GM19351 (cell line): ENCODE results near the gene CCDC57.

Experiments
- ATAC-seq: cut with Tn5 transposase; IDR thresholded peaks from one replicate; pipeline ENCODE4 v1.9.1; 2021; ENCODE audit warnings: mild to moderate bottlenecking, moderate library complexity; ENCODE audit not compliant: unreplicated experiment

The CCDC57 gene

DNA sequence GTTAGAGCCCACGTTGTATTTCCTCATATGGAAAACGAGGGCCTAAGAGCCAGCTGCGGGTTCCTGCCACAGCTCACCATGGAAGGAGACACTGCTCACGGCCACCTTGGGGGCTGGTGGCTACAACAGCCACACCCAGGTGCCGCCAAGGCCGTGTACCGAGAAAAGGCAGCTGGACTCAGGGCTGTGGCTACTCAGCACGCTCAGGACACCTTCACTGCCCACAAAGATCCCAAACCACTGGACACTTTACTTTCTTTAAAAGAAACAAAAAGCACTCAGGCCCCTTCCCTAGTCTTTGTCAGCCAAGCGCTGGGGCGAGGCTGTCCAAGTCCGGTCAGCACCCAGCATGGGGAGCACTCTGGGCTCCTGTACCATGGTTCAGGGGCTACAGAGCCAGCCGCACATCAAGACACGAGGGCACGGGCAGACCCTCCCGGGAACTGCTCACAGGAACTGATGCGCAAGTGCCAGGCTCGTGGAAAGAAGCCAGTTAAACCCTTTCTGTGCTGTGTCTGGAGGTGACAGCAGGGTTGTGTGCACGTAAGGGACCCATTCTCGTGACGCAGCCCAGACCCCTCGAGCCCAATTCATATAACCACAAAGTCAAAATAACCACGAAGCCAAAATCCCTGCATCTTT, 34.7 kb upstream of the CCDC57 start:
- no peak for ATAC-seq

- no peak for ATAC-seq
Observed at GRCh38 chr17:82246365-82247181, 33.9 kb upstream of the CCDC57 start.

DNA sequence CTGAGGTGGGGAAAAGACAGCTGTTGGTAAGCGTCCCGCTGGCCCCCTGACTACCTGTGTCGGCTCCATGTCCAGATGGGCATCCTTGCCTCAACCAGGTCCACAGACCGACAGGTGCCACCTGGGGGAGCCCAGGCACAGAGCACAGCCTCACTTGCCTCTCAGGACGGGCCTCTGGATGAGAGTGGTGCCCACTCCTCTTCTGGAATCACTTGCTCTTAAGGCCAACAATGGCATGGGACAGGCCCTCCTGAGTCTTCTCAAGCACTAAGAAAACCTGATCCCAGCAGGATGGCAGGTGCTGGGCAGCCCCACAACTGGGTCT, 33.4 kb upstream of the CCDC57 start:
- no peak for ATAC-seq

- no peak for ATAC-seq
Observed at GRCh38 chr17:82245134-82246039, 32.7 kb upstream of the CCDC57 start.

- no peak for ATAC-seq
Observed at GRCh38 chr17:82244413-82245133, 31.9 kb upstream of the CCDC57 start.

GRCh38 chr17:82243648-82244412, 31.2 kb upstream of the CCDC57 start:
- ATAC-seq, result no peak

GRCh38 chr17:82242977-82243647, 30.5 kb upstream of the CCDC57 start:
- ATAC-seq, result no peak

DNA sequence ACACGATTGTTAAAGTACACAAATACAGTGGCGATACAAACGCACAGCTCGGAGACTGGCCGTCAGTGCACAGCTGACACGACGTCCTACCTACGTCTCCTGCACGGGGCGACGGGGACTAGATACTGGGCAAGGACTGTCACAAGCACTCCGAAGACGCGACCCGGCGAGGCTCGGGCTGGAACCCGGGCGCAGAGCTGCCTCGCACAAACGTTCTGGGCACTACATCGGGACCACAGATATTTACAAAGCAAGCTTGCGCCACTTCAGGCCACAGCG, 30.0 kb upstream of the CCDC57 start:
- ATAC-seq, result no peak

DNA sequence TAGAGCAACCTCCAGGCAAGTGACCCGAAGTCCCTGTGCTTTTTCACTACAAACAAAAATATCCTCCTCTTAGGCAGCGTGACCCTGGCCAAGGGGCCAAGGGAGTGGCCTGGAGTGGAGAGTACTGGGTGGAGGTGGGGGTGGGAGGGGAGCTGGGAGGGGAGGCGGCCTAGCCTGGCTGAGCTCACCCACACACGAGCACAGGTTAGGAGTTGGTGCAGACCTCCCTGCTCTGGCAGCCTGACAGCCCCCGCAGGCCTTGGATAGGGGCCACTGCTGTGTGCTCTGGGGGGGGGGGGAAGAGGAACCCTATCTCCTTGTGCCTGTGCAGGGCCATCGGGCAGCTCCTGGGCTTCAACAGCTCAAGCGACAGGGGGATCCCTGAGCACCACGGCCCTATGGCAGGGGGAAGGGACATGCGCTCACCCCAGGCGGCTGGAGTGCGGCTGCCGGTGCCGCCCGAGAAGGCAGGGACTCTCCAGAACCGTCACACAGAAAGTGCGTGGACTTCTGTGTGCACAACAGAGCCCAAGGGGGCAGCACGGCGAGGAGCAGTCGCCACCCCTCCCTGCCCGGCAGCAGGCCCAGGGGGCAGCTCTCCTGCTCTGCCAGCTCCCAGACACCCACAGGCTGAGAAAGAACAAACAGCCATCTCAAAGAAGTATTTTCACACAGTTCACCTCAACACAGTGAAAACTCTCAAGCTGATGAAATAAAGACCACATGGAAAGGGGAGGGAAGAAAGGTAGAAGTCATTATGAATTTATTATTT, 29.5 kb upstream of the CCDC57 start:
- ATAC-seq, result no peak

- ATAC-seq, result no peak
Observed at GRCh38 chr17:82241183-82241925, 28.7 kb upstream of the CCDC57 start.

DNA sequence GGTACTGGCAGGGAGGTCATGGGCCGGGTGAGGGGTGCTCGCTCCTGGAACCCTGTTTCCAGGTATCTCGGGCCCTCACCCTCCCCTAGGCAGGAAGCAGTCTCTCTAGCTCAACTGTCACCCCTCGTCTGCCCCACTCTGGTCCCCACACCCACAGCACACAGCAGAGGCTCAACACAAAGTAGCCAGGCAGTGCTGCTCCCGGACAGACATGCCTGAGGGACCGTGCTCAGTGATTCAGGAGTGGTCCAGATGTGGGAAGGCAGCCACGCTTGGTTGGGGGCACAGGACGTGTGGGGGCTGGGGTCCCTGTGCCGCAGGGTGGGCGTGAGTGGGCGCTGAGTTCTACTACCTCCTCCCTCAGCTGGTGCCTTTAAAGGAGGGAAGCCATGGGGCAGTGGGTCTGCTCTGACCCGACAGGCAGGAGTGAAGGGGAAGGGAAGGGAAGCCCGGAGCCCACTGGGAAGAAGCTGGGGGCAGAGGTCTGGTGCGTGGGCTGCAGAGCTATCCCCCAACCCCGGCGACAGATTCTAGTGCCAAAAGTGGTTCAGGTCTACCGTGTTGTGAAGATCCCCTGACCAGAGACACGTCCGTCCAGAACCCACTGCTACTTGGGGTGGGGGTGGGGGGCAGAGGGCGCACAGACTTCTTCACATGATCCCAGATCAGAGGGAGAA, 28.0 kb upstream of the CCDC57 start:
- no peak for ATAC-seq

DNA sequence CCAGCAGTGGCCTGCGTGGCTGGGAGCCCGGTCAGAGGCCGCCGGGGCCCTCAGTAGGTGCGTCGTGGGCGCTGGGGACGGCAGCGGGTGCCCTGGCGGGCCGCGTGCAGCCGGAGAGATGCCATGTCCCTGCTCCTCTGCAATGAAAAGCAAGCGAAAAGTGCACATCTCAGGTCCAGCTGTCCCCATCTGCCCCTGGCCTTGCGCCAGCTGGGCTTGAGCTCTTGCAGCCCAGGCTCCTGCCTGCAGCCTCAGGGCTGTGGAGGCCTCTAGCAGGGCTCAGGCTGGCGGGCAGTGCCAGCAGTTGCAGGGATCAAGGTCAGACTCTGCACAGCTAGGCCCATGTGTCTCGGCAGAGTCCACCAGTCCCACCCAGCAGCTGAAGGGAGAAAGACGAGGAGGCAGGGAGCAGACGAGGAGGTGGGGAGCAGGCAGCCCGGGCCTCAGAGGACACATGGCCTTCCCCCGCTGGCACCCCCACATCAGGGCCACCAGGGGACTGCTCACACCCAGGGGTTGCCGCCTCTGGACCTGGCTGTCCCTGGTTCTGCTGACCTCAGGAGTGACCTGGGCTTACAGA, 27.4 kb upstream of the CCDC57 start:
- ATAC-seq, result no peak

- ATAC-seq, result no peak
Observed at GRCh38 chr17:82239401-82239925, 26.8 kb upstream of the CCDC57 start.

GRCh38 chr17:82238472-82239201, 26.0 kb upstream of the CCDC57 start:
- no peak for ATAC-seq

- no peak for ATAC-seq
Observed at GRCh38 chr17:82237746-82238471, 25.3 kb upstream of the CCDC57 start.
